IMR-90 (cell line): Measurements from ENCODE around the gene GNAS-AS1. TPM values are rescaled to one million over a fixed set of nuclear protein-coding genes. Genes with fewer than 3 reads are reported as not detected.

ENCODE experiments used
- ATAC-seq: fragments of 200-7000 bp; cut with Tn5 transposase; 2 replicates; pipeline ENCODE4 v1.9.1; 2020; ENCODE audit warnings: low read depth, mild to moderate bottlenecking, moderate library complexity
- BruUV-seq: library from RNA; stranded (reverse); fragments of 400-500 nt; replicated peaks from 2 replicates; lab custom pipeline; 2021; lab: Mats Ljungman, UMichigan
- CTCF ChIA-PET: fragments of 300-600 bp; formaldehyde crosslinking; extraction: SDS; loops from one replicate; lab custom pipeline; 2021; ENCODE audit warnings: antibody characterized with exemption; lab: Yijun Ruan, JAX
- POLR2A ChIA-PET: fragments of 300-600 bp; sonication (Branson Sonifier 250); formaldehyde crosslinking; loops from one replicate; lab custom pipeline; 2022; ENCODE audit warnings: antibody characterized with exemption; ENCODE audit not compliant: unreplicated experiment; lab: Charles Lee
- DNase-seq: peaks from one replicate; pipeline ENCODE4 v3.0.0; 2013
- H2AFZ ChIP-seq: replicated peaks from 2 replicates; pipeline ENCODE3; 2013; ENCODE audit warnings: low read length, mild to moderate bottlenecking; ENCODE audit not compliant: poor library complexity
- H2AK5ac ChIP-seq: 2 replicates; pipeline ENCODE4 v1.6.1; 2013; ENCODE audit warnings: low read depth, low read length, inconsistent platforms
- H2AK9ac ChIP-seq: replicated peaks from 2 replicates; pipeline ENCODE3; 2013; ENCODE audit warnings: mild to moderate bottlenecking, low read depth, low read length, moderate library complexity; ENCODE audit not compliant: poor library complexity
- H2BK120ac ChIP-seq: 2 replicates; pipeline ENCODE4 v1.6.1; 2013; ENCODE audit warnings: low read depth, low read length, inconsistent platforms
- H2BK15ac ChIP-seq: 3 replicates; pipeline ENCODE4 v1.6.1; 2013; ENCODE audit warnings: low read depth, low read length, inconsistent platforms
- H2BK20ac ChIP-seq: 2 replicates; pipeline ENCODE4 v1.6.1; 2013; ENCODE audit warnings: low read depth, mild to moderate bottlenecking, inconsistent platforms, low read length, moderate library complexity
- H2BK5ac ChIP-seq: 2 replicates; pipeline ENCODE4 v1.6.1; 2013; ENCODE audit warnings: mild to moderate bottlenecking, low read depth, low read length, inconsistent platforms; ENCODE audit not compliant: poor library complexity, severe bottlenecking
- H3K14ac ChIP-seq: replicated peaks from 2 replicates; pipeline ENCODE4 v1.6.1; 2013; ENCODE audit warnings: low read depth, low read length, inconsistent platforms
- H3K18ac ChIP-seq: 2 replicates; pipeline ENCODE4 v1.6.1; 2013; ENCODE audit warnings: low read depth, low read length, control low read depth
- H3K23ac ChIP-seq: 2 replicates; pipeline ENCODE4 v1.6.1; 2013; ENCODE audit warnings: low read depth, low read length, inconsistent platforms
- H3K27ac ChIP-seq: 2 replicates; pipeline ENCODE4 v1.5.1; 2013; ENCODE audit warnings: mild to moderate bottlenecking, control low read depth, low read length; ENCODE audit not compliant: insufficient read depth
- H3K27me3 ChIP-seq: 2 replicates; pipeline ENCODE4 v1.6.1; 2013; ENCODE audit warnings: low read length; ENCODE audit not compliant: control insufficient read depth, insufficient read depth
- H3K36me3 ChIP-seq: 2 replicates; pipeline ENCODE4 v1.6.1; 2013; ENCODE audit warnings: low read length, mixed read lengths; ENCODE audit not compliant: control insufficient read depth, insufficient read depth
- H3K4ac ChIP-seq: 2 replicates; pipeline ENCODE4 v1.6.1; 2013; ENCODE audit warnings: low read depth, low read length, inconsistent platforms
- H3K4me1 ChIP-seq: 2 replicates; pipeline ENCODE4 v1.6.1; 2013; ENCODE audit warnings: low read length, mixed read lengths; ENCODE audit not compliant: control insufficient read depth, insufficient read depth
- H3K4me2 ChIP-seq: 2 replicates; pipeline ENCODE4 v1.6.1; 2013; ENCODE audit warnings: low read depth, mild to moderate bottlenecking, control low read depth, low read length, moderate library complexity
- H3K4me3 ChIP-seq: 2 replicates; pipeline ENCODE4 v1.5.1; 2013; ENCODE audit warnings: low read depth, mild to moderate bottlenecking, control low read depth, low read length, moderate library complexity; ENCODE audit not compliant: insufficient read depth
- H3K56ac ChIP-seq: 2 replicates; pipeline ENCODE4 v1.6.1; 2013; ENCODE audit warnings: low read length, inconsistent platforms; ENCODE audit not compliant: insufficient read depth; ENCODE audit errors: extremely low read depth
- H3K79me1 ChIP-seq, 2 experiments: 2 replicates each; pipeline ENCODE4 v1.6.1; 2013; ENCODE audit warnings: low read length in 2 of 2, inconsistent platforms in 1 of 2, low read depth in 1 of 2
- H3K9ac ChIP-seq: 2 replicates; pipeline ENCODE4 v1.6.1; 2013; ENCODE audit warnings: low read depth, low read length, control low read depth
- H3K9me1 ChIP-seq: 2 replicates; pipeline ENCODE4 v1.6.1; 2013; ENCODE audit warnings: low read length, inconsistent platforms; ENCODE audit not compliant: insufficient read depth
- H3K9me3 ChIP-seq: 2 replicates; pipeline ENCODE4 v1.6.1; 2013; ENCODE audit warnings: low read length; ENCODE audit not compliant: control insufficient read depth, insufficient read depth
- H4K20me1 ChIP-seq: 2 replicates; pipeline ENCODE4 v1.6.1; 2013; ENCODE audit warnings: low read length, inconsistent platforms; ENCODE audit not compliant: insufficient read depth
- H4K5ac ChIP-seq: 2 replicates; pipeline ENCODE4 v1.6.1; 2013; ENCODE audit warnings: mild to moderate bottlenecking, low read depth, low read length, control low read depth
- H4K8ac ChIP-seq, 2 experiments: 2 replicates each; pipeline ENCODE4 v1.6.1; 2013; ENCODE audit warnings: low read depth in 2 of 2, low read length in 2 of 2, control low read depth in 1 of 2, inconsistent platforms in 1 of 2
- H4K91ac ChIP-seq: 2 replicates; pipeline ENCODE4 v1.6.1; 2013; ENCODE audit warnings: low read depth, low read length, inconsistent platforms; ENCODE audit not compliant: insufficient read depth
- BHLHE40 ChIP-seq: fragments of 150-350 bp; IDR thresholded peaks from 2 replicates; pipeline ENCODE4 v1.6.1; 2016; ENCODE audit warnings: mild to moderate bottlenecking, low read depth, low read length
- CEBPB ChIP-seq: IDR thresholded peaks from 2 replicates; pipeline ENCODE4 v1.6.1; 2012; ENCODE audit warnings: low read depth, low read length, improper control_type of control experiment
- CHD1 ChIP-seq: IDR thresholded peaks from 2 replicates; pipeline ENCODE4 v1.6.1; 2012; ENCODE audit warnings: low read depth, low read length, improper control_type of control experiment
- FOS ChIP-seq: fragments of 150-350 bp; IDR thresholded peaks from 2 replicates; pipeline ENCODE4 v1.6.1; 2016; ENCODE audit warnings: low read depth, low read length
- MAFK ChIP-seq: IDR thresholded peaks from 2 replicates; pipeline ENCODE4 v1.6.1; 2012; ENCODE audit warnings: low read depth, low read length, improper control_type of control experiment
- MAZ ChIP-seq: IDR thresholded peaks from 2 replicates; pipeline ENCODE4 v1.6.1; 2012; ENCODE audit warnings: low read depth, mild to moderate bottlenecking, low read length, improper control_type of control experiment, moderate library complexity, borderline replicate concordance
- MXI1 ChIP-seq: IDR thresholded peaks from 2 replicates; pipeline ENCODE4 v1.6.1; 2012; ENCODE audit warnings: low read depth, mild to moderate bottlenecking, low read length, moderate library complexity, borderline replicate concordance
- NFE2L2 ChIP-seq: fragments of 150-350 bp; IDR thresholded peaks from 2 replicates; pipeline ENCODE4 v1.6.1; 2016; ENCODE audit warnings: low read depth, mild to moderate bottlenecking, low read length
- POLR2A ChIP-seq: IDR thresholded peaks from 2 replicates; pipeline ENCODE4 v1.6.1; 2012; ENCODE audit warnings: mild to moderate bottlenecking, low read depth, low read length
- RCOR1 ChIP-seq: IDR thresholded peaks from 2 replicates; pipeline ENCODE4 v1.6.1; 2012; ENCODE audit warnings: mild to moderate bottlenecking, low read length, improper control_type of control experiment; ENCODE audit not compliant: insufficient replicate concordance
- RFX5 ChIP-seq: IDR thresholded peaks from 2 replicates; pipeline ENCODE4 v1.8.0; 2012; ENCODE audit warnings: low read depth, mild to moderate bottlenecking, low read length, moderate library complexity
- SMC3 ChIP-seq: fragments of 150-350 bp; IDR thresholded peaks from 2 replicates; pipeline ENCODE4 v1.6.1; 2016; ENCODE audit warnings: low read depth, mild to moderate bottlenecking, antibody characterized with exemption, low read length, moderate library complexity
- WGBS, 2 experiments: methylation state at CpG; one replicate each; pipeline versions ENCODE4 v1.1.5 to v1.1.7; 2013; ENCODE audit warnings: missing lambda C conversion rate in 2 of 2; ENCODE audit not compliant: insufficient read length in 1 of 2; ENCODE audit errors: extremely low coverage in 2 of 2; 5-methylcytosine and 5-hydroxymethylcytosine counted together
- dilution Hi-C: fragments of 300-500 bp; cut with HindIII; formaldehyde crosslinking; loops from one replicate; pipeline ENCODE4 v1.14.3; 2018; ENCODE audit warnings: low sequenced_read_pairs; ENCODE audit not compliant: unreplicated experiment
- in situ Hi-C: fragments of 300-500 bp; cut with MboI; formaldehyde crosslinking; loops from 3 replicates; pipeline ENCODE4 v1.14.3; 2019; ENCODE audit warnings: low sequenced_read_pairs, inconsistent platforms, mixed read lengths
- intact Hi-C: fragments of 100-400 bp; cut with micrococcal nuclease; formaldehyde crosslinking; loops from 2 replicates; pipeline ENCODE4 v1.10.0; 2022
- polyA plus RNA-seq, 3 experiments: library from polyadenylated mRNA; depleted of rRNA; stranded (reverse); fragments of >200 nt; gene quantifications; 2 replicates each; pipeline ENCODE4 v1.2.3, GENCODE V29; 2012; ENCODE audit warnings: low replicate concordance in 1 of 3
- total RNA-seq: library from RNA; depleted of rRNA; stranded (reverse); fragments of >200 nt; gene quantifications from 2 replicates; pipeline ENCODE4 v1.2.3, GENCODE V29; 2012
- TF ChIP-seq, protein P1 (sequence below): conservative IDR thresholded peaks from 2 replicates; pipeline ENCODE4 v1.5.1; 2012; ENCODE audit warnings: mild to moderate bottlenecking, low read depth, low read length, improper control_type of control experiment
- TF ChIP-seq, protein P2 (sequence below): fragments of 150-350 bp; IDR thresholded peaks from 2 replicates; pipeline ENCODE4 v1.6.1; 2017; ENCODE audit warnings: mild to moderate bottlenecking, antibody characterized with exemption, low read length, low read depth

The GNAS-AS1 gene
- total and polyA plus RNA-seq, 2 of the 4 experiments (the other 2 are of a cell fraction): 0.54 to 0.60 TPM

DNA sequence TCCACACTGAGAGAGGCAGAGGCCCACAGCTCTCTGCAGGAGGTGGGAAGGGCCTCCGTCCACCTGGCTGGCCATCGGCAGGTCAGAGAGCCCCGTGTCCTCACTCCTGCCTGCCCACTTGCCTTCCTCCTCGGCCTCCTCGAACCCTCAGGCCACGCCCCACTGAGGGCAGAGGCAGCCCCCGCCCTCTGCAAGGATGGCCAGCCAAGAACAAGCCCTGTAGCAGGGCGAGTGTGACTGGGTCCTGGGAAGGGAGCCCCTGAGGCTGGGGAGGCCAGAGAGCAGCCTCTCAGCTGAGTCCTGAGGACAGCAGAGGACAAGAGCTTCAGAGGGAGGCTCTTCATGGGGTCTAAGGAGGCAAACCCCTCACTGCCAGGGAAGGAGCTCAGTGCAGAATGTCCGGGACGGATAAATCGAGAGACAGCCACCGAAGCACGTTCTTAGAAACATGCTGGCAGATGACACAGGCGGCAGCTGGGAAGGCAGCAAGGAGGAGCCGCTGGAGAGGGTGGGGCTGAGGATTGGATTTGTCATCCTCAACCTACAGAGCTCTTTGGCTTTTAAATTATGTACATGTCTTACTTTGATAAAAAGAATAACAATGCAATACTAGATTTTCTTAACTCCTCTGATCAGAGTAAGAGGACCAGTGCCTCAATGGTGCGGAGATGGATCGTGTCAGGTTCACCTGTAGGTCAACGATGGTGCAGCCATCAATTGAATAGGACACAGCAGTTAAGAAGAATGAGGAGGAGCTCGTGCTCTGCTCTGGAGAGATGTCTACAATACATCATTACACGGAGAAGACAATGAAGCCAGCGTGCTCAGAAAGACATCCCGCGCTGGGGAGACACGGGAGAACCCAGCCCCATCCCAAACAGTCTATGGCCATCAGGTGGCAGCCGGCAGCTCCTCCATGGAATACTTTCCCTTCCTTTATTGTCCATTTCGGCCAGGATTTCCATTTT lies 53.0 kb downstream of the GNAS-AS1 start:
- Histone ChIP-seq H3K79me1 (no peaks in the 10 kb centered on the region), H3K27me3 (peaks cover 31% of the 10 kb centered on the region), H4K5ac (no peak overlapping the region), H2AK9ac (no peak overlapping the region), H3K9me1 (no peaks in the 10 kb centered on the region), H3K14ac (no peak overlapping the region), H2BK5ac (no peak overlapping the region), H4K91ac (no peak overlapping the region), H2BK20ac (no peak overlapping the region), H4K20me1 (no peaks in the 10 kb centered on the region; the same call in 1 of the 2 replicates), H2AFZ (no peak overlapping the region), H3K56ac (no peak overlapping the region), H3K36me3 (no peaks in the 10 kb centered on the region), H3K9ac (no peak overlapping the region), H3K23ac (no peak overlapping the region), H3K27ac (no peak overlapping the region), H2AK5ac (no peak overlapping the region), H3K4me2 (no peak overlapping the region), H3K4me3 (no peak overlapping the region), H2BK15ac (no peak overlapping the region), H3K9me3 (no peaks in the 10 kb centered on the region), H3K4me1 (no peaks in the 10 kb centered on the region), H4K8ac (no peak overlapping the region), H3K18ac (no peak overlapping the region), H3K4ac (no peak overlapping the region), H2BK120ac (no peak overlapping the region)
- BruUV-seq: no TSS peak
- ChIA-PET POLR2A (no interaction called here), CTCF (no interaction called here)
- 0% methylated on average over 2 of the region's 26 CpGs; no CpG with 5 or more reads in 1 of the 2 experiments for WGBS, 2 experiments
- in situ Hi-C loops: no loop called here
- dilution Hi-C loops: no loop called here
- no peak for DNase-seq
- intact Hi-C loops: no loop called here
- ATAC-seq: no peak
- no peak for TF ChIP-seq MAZ
- no peak for TF ChIP-seq NFE2L2
- TF ChIP-seq FOS: no peak
- TF ChIP-seq RFX5: no peak
- TF ChIP-seq, protein P1, sequence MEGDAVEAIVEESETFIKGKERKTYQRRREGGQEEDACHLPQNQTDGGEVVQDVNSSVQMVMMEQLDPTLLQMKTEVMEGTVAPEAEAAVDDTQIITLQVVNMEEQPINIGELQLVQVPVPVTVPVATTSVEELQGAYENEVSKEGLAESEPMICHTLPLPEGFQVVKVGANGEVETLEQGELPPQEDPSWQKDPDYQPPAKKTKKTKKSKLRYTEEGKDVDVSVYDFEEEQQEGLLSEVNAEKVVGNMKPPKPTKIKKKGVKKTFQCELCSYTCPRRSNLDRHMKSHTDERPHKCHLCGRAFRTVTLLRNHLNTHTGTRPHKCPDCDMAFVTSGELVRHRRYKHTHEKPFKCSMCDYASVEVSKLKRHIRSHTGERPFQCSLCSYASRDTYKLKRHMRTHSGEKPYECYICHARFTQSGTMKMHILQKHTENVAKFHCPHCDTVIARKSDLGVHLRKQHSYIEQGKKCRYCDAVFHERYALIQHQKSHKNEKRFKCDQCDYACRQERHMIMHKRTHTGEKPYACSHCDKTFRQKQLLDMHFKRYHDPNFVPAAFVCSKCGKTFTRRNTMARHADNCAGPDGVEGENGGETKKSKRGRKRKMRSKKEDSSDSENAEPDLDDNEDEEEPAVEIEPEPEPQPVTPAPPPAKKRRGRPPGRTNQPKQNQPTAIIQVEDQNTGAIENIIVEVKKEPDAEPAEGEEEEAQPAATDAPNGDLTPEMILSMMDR: no peak
- no peak for TF ChIP-seq MXI1
- TF ChIP-seq BHLHE40: no peak
- no peak for TF ChIP-seq POLR2A
- TF ChIP-seq SMC3: no peak
- no peak for TF ChIP-seq MAFK
- TF ChIP-seq CHD1: no peak
- TF ChIP-seq, protein P2, sequence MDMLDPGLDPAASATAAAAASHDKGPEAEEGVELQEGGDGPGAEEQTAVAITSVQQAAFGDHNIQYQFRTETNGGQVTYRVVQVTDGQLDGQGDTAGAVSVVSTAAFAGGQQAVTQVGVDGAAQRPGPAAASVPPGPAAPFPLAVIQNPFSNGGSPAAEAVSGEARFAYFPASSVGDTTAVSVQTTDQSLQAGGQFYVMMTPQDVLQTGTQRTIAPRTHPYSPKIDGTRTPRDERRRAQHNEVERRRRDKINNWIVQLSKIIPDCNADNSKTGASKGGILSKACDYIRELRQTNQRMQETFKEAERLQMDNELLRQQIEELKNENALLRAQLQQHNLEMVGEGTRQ: no peak
- TF ChIP-seq CEBPB: no peak
- TF ChIP-seq RCOR1: no peak
